HG03066 (cell line): ENCODE measurements around the gene LYVE1.
A peak's percentile ranks its signal among the peaks of the same experiment; 100 is the strongest.

Source experiments
- ATAC-seq: cut with Tn5 transposase; IDR thresholded peaks from one replicate; pipeline ENCODE4 v1.9.1; 2021; ENCODE audit warnings: low read depth; ENCODE audit not compliant: unreplicated experiment

Gene LYVE1

DNA sequence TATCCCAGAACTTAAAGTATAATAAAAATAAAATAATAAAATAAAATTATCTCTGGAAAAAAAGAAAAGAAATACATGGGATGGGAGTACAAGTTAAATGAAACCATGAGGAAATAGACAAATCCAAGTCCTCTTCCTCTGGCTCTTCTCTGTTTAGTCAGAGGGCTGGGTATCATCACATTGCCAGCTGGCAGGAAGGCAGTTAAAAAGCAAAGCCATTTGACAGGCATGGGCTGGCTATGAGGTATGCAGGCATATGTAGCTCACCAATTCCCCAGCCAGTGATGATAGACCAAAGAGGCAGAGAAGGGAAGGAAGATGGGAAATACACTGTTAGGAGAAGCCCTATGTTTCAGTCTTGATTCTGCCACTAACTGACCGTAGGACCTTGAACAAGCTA, 6.5 kb downstream of the LYVE1 start:
- no peak for ATAC-seq

DNA sequence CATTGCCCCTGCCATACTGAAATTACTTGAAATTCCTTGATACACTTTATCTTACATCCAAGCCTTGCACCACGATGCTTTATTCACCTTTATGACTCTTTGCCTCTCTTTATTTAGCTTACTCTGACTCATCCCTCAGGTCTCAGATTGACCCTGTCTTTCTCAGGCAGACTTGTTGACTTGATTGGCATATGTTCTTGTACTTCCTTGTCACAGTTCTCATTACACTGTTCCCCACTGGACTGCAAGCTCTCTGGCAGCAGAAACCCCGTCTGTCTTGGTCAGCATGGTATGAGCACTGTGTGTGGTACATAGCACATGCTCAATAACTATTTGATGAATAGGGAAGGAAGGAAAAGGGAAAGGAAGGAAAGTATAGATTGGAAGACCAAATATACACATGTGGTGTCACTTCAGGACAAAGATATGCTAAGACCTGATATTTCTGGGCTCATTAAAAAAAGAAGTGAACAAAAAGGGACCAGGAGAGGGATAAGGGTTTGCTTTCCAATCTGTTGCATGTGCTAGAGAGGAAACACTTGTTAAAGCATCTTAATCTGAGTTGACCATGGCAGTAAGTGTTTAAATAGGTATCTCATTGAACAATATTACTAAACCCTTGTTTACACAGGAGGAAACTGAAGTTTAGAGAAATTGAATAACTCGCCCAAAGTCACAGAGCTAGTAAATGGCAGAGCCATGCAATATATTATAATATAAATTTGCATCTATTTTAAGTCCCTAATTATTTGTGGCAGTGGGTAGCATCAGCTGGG, 7.2 kb downstream of the LYVE1 start:
- no peak for ATAC-seq

DNA sequence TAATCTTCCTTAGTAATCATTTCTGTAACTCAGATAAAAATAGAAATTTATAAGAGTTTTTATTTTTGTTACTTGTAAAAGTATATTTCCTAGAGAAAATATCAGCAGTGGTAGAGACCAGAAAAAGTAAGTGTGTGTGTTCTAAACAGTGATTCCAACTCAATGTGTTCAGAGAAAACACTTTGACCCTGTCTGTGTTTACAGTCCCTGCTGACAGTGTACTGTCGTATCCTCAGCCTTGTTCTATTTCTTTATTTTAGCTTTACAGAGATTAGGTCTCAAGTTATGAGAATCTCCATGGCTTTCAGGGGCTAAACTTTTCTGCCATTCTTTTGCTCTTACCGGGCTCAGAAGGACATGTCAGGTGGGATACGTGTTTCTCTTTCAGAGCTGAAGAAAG, 10.2 kb downstream of the LYVE1 start:
- no peak for ATAC-seq

DNA sequence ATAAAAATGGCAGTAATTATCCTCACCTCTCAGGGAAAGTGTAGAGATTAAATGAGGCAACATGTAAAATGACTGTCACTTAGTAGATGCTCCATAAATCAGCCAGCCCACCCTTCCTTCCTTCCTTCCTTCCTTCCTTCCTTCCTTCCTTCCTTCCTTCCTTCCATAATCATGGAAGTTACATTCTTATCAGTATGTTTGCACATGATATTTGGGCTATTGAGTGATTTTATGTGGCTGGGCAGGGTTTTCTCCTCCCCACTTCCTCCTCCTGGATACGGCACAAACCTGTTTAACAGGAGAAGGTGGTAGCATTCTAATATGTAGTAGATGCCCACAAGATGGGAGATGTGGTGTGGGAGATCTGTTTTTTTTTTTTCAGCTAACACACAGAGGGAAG, 11.9 kb downstream of the LYVE1 start:
- no peak for ATAC-seq

DNA sequence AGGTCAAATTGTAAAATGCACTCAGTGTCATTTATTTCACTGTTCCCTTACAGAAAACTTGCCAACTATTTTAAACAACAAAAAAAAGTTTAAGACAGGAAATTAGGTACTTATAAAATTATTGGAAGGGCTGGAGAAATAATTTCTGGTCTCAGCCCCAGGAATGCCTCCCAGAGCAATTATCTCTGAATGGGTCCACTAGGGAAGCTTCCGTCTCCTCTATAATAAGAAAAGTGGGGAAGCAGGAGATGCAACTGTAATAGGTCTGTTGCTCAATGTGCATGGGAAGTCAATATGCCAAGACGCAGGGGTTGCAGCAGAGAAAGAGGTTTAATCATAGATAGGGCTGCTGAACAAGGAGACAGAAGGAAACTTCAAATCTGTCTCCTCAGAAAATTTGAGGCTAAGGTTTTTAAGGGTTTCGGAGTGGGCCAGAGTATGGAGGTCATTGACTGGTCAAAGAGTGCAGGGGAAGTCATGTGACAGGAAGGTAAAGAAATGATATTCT, 16.6 kb downstream of the LYVE1 start:
- ATAC-seq: no peak

DNA sequence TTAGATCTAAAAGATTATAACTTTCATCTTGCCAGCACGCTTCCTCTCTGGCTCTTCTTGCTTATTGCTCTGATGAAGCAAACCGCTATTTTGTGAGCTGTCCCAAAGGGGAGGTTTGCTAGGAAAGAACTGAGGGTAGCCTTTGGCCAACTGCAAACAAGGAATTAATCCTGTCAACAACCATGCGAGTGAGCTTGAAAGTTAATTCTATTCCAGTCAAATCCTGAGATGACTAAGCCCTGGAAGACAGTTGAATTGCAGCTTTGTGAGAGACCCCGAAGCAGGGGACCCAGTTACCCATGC, 17.2 kb downstream of the LYVE1 start:
- no peak for ATAC-seq

DNA sequence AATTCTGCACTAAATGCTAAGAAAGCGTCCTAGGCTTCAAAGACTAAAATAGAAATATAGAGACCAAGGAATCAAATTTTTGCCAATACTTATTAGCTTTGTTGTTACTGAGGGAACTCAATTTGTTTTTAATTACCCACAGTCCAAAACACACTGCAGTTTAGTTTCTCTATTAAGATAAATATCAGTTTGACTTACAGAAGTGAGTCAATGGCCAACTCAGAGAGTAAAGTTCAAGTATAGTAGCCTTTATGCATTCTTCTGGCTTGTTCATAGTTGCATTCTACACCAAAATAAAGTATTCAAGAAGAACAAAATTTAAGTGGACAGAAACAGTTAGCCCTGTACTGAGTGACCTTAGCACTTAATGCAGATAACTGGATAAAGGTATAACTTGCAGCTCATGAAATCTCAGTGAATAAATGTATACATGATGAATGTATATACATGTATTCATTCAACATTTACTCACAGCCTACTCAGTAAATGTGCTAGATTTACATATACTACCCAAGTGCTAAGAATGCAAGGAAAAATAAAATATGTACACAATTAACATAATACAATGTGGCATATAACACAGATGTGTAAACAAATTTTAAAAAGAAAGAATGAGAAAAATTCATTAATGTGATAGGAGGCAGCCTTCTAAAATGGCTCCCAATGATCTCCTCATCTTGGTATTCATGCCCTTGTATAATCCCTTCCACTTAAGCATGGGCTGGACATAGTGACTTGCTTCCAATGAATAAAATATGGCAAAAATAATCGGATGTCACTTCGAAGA, 17.8 kb downstream of the LYVE1 start:
- ATAC-seq: no peak

DNA sequence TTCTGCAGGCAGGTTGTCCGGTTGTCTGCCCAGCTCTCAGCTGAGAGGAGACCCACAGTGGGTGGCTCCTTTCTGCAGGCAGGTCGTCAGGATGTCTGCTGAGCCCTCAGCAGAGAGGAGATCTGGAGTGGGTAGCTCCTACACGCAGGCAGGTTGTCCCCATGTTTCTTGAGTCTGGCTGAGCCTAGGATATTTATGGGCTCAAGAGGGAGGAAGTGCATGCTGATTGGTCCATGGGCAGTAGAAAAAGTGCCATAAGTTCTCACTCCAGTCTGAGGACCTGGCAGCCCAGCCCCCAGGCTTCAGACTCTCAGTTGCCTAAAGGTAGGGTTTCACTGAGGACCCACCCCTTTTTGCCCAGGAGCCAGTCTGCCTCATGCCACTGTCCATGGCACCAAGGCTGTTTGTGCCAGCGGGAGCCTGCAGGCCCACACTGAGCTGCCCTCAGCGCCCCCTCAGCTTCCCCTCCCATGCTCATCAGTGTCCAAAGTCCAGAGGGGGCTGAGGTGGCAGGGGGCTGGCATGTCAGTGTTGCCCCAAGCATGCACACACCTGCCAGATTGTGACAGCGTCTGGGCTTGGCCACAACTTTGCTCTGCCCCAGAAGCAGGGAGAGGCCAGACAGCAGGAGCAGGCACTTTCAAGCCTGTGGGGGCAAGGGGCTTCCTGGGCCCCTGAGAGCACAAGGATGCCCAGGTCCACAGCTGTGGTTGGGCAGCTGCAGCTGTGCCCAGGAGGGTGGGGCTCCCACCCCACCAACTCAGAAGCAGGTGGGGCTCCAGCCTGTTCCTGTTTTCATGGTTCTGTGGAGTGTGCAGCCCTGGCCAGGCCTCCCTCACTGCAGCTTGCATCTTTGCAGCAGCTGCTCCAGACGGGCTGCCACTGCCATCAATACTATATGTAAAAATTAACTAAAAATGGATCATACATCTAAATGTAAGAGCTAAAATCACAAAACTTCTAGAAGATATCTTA, 23.7 kb downstream of the LYVE1 start:
- no peak for ATAC-seq

DNA sequence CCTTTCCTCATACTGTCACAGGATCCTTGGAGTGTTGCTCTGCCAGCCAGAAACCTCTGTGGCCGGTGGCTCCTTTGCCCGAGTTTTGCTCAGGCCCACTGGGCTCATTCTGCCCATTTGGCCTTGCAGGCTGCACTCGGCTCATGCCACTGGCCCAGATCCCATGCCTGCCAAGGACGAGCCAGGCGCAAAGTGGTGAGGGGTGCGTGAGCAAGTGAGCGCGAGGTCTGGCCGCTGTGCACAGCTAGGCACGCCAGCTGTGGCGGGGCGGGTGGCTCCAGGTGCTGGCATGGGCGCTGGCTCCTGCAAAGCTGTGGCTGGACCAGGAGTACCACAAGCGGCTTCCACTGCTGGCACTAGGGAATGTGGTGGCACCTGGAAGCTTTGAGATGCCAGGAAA, 24.7 kb downstream of the LYVE1 start:
- ATAC-seq: no peak

DNA sequence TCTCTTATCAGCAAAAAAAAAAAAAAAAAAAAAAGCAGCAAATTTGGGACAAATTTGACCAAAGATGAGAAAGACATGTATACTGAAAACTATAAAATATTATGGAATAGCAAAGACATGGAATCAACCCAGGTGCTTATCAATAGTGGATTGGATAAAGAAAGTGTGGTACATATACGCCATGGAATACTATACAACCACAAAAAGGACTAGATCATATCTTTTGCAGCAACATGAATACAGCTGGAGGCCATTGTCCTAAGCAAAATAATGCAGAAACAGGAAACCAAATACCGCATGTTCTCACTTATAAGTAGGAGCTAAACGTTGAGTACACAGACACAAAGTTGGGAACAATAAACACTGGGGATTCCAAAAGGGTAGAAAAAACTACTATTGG, 25.7 kb downstream of the LYVE1 start:
- no peak for ATAC-seq

DNA sequence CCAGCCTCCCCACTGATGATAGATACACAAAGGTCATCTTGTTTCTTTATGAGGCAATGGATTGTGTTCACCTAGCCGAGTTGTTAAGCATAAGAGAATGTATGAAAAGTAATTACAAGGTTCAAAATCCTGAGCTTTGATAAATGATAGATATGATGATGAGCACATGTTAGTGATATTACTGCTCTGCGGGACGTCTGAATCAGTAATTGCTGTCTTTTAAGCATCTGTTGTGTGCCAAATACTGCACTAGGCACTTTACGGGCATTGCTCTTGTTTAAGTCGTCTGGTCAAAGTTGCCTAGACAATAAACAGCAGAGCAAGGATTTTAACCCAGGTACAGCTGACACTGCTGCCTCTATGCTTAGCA, 26.9 kb downstream of the LYVE1 start:
- ATAC-seq: no peak

DNA sequence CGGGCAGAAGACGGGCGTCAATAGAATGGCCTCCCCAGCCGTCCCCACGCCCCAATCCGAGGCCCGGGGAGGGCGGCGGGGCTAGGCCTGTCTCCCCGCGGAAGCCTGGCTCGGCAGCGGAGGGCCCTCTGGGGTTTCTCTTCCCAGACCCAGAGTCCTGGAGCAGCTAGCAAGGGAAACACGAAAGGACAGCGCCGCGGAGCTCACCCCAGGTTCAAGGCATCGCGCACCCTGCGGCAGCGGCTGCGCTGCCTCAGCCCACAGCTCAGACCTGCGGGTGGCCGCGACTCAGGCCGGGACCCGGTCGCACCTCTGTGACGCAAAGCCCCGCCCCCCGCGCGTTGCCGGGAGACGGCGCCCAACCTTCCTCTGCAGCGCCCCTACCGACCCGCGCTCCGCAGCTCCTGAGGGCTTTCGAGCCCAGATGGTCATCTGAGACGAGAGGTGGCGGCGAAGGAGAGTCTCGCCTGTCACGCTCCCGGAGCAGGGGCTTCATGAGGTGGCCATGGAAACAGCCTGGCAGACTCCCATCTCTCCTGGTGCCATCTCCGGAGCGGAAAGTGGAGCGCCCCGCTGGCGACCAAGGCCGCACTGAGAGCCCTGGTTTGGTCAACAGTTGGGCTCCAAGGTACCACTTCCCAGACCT, 27.4 kb downstream of the LYVE1 start, which contains the start of gene RNF141:
Gene RNF141, minus strand, starts transcription at position 273 of the 646 bp plus-strand sequence. CDS start 7,029 bp downstream, outside the sequence.
- peak; percentile 99 for ATAC-seq

DNA sequence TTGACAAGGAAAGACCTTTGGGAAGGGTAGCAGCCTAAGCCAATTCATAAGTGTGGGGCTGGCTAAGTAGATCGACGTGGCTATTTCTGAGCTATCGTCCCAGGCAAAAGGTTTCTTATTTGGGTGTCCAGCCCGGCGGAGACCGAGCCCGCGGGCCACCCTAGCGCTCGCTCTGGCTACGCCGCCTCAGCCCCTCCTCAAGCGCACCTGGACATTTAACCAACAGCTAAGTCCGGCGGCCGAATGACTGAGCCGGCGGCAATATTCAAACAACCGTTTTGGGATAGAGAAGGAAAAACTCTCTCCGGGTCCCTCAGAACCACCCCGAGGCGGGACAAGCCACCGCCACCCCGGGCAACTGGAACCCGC, 27.9 kb downstream of the LYVE1 start:
- ATAC-seq: peak; percentile 21

DNA sequence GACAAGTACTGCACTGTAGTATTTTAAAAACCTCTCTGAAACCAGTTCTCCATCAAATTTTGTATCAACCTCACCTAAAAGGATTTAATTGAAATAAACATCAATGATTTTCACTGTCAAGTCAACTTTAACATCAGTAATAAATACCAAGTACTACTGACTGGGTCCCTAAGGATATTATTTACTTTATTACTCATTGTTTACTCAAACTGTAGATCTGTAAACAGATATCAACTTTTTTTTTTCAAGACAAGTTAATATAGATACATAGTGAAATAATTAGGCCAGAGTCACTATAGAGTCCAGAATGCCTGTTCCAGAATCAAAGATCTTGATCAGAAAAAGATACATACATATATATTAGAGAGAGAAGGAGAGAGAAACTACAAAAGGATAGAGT, 29.1 kb downstream of the LYVE1 start:
- no peak for ATAC-seq

DNA sequence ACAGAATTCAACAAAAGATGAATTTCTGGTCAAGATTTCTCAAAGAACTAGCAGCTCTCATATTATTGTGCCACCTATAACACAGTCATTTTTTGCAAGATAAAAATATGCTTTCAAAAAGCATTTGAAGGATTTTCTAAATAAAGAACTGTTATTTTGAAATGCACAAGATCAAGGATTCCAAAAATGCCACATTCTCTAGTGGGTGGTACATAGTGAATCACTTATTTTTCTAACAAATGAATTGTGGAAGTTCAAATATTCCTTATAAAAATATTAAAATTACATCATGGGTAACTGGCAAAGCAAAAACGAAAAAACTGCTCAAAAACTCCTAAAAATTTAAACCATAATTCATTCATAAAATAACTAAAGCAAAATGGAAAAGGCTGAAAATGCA, 29.5 kb downstream of the LYVE1 start:
- no peak for ATAC-seq

DNA sequence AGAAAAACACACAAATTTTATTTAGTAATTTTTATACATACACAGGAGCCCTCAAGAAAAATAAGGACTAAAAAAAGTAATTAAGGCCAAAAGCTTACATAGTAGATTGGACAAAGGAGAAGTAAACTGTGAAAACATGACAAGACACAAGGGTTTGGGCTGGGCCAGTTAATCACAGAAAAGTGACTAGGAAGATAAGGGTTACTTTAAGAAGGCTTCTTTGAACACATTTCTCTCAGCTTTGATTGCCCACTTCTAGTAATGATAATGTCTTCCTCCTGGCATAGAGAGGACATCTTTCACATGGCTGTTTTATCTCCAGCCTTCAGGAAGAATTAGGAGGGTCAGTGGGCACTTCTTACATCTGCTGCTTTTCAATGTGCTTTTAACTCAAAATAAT, 30.9 kb downstream of the LYVE1 start:
- no peak for ATAC-seq

DNA sequence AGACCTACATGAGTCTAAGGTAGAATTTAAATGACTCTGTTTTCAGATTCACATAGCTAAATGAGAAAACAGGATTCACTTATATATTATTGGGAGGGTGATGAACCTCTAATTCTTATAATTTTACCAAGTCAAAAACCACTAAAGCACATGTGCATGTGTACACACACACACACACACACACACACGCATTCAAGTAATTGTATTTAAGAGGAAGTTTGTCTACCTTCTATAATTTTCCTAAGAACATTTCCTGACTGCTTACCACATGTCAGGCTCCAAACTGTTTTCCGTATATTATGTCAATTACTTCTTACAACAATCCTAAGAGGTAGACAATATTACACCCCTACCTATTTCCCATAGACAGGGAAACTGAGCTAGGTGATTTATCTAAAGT, 34.1 kb downstream of the LYVE1 start:
- ATAC-seq: no peak

DNA sequence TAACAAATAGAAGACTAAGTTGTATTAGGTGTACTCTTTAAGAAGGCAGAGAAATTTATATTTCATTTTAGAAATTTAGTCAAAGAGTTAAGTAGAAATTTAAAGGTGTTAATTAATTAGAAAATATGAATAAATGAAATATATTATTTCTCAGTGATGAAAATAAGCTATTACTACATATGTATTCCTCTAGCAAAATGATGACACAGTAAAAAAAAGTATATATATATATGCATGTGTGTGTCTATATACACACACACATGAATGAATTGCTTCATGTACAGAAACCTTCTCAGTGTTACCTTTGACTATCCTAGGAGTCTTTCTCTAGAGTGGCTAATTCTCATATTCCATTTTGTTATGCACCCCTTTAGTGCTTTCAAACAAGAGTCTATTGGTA, 35.1 kb downstream of the LYVE1 start:
- no peak for ATAC-seq

DNA sequence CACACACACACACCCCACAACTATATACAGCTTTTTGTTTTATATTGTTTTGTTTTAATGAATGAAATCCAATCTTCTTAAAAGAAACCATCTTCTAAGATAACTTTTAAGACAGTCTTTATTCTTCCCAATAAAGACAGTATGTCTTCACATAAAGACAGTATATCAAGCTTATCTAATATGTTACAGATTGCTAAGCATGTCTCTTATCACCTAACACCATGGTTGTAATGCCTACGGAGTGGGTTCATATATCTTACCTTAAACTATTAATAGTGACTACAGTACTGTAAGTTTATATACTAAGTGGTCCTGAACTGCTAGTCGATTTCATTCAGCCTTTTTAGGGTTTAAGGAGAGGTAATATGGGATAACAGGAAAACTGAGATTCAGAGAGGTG, 35.9 kb downstream of the LYVE1 start:
- no peak for ATAC-seq

DNA sequence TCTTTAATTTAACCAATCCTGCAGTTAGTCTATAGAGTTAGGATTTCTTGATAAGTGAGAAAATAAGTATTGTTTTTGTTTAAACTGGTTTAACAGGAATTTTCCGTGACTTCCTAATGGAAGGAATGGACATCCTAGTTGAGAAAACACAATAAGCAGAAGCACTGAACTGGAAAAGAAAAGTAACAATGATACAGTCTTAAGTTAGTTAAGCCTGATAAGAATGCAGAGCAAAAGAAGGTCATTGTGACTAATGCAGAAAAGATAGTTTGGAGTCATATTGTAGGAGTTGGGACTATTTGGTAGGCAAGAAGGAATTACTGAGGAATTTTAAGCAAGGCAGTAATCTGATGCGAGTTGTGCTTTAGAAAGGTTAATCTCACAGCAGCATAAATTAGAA, 39.2 kb downstream of the LYVE1 start:
- ATAC-seq: no peak
